HG02798 (cell line): ENCODE data around the gene SPDYE18.
"Not testable (repeated sequence)": the region's sequence is repeated elsewhere in the genome, so short reads cannot be mapped to it uniquely, and the experiment has no call there.

Experiments used
- ATAC-seq: cut with Tn5 transposase; IDR thresholded peaks from one replicate; pipeline ENCODE4 v1.9.1; 2021; ENCODE audit warnings: mild to moderate bottlenecking; ENCODE audit not compliant: unreplicated experiment, poor library complexity

The SPDYE18 gene

DNA sequence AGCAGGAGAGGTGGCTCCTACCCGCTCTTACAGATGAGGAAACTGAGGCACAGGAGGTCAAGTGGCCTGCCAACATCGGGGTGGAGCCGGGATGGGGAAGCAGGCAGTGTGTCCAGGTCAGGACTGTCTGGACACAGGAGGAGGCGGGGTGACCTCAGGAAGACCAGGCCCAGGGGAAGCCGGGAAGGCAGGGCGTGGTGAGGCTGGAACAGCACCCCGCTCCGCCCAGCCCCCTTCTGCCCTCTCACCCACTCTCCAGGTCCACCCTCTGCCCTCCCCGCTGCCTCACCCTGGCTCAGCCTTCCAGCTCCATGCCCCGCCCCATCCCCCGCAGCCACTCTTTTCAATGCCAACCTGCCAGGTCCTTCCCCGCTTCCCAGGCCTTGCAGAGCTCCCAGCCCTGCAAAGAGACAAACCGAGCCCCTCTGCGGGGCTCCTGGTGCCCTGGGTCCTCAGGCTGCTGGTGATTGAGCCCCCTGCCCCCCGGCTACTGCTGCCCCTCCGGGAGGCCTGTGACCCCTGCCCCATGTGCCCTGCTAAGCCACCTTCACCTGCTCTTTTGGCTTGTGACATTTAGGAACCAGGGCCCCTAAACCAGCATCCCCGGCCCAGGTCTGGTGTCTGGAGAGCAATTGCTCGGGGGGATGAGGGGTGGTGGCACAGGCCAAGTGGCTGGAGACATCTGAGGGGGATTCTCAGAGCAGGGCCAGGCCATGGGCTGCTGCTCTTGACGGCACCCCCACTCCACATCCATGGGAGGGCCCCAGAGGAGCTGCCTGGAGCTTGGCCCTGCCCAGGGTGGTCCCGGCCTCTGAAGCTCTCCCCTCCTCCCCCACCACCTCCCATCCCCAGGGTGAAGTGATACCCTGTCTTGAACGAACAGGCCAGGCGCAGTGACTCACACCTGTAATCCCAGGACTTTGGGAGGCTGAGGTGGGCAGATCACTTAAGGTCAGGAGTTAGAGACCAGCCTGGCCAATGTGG, 55.9 kb downstream of the SPDYE18 start:
- ATAC-seq, result not testable (repeated sequence)

DNA sequence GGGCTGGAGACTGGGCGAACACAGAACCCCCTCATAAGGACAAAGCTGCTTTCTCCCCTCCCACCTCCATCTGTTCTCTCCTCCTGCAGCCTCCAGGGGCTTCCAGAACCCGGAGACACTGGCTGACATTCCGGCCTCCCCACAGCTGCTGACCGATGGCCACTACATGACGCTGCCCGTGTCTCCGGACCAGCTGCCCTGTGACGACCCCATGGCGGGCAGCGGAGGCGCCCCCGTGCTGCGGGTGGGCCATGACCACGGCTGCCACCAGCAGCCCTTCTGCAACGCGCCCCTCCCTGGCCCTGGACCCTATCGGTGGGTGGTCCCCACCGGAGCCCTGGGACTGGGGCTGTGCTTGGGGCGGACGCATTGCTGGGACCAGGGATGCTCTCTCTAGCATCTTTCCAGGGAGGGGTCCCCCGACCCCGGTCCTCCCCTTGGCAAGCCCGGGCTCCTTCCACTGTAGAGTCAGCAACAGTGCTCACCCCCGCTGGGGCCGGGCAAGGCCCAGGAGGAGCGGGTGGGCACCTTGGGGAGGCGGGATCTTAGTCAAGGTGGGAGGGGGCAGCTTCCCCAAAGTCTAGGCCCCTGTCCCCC, 56.8 kb downstream of the SPDYE18 start:
- ATAC-seq, result not testable (repeated sequence)

DNA sequence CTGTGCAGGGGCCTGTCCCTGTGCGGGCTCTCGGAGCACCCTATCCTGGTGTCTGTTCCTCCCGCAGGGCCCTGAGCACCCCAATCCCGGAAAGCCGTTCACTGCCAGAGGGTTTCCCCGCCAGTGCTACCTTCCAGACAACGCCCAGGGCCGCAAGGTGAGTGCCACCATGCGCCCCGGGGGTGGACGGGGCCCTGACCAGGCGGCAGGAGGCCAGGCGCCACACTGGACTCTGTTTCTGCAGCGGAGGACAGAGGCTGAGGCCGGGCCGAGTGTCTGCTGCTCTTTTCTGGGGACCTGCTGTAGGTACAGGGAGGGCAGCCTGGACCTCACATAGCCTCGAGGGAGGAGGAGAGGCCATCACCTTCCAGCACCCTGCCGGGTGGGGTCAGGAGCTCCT, 58.2 kb downstream of the SPDYE18 start:
- not testable (repeated sequence) for ATAC-seq

DNA sequence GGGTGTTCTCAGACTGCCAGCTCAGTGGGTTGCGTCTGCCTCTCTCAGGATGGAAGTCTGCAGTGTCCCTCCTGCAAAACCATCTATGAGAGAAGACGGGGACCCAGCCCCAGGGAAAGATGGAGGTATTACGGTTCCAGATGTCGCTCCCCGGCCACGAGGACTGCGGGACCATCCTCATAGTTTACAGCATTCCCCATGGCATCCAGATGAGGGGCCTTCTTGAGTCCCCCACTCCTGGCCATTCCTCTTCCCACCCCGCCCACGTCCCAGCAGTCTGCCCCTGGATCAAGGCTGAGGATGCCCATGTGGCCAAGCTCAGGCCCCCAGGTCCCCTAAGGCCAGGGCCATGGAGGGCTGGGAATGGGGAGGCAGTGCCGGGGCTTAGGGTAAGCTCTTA, 59.1 kb downstream of the SPDYE18 start:
- not testable (repeated sequence) for ATAC-seq

DNA sequence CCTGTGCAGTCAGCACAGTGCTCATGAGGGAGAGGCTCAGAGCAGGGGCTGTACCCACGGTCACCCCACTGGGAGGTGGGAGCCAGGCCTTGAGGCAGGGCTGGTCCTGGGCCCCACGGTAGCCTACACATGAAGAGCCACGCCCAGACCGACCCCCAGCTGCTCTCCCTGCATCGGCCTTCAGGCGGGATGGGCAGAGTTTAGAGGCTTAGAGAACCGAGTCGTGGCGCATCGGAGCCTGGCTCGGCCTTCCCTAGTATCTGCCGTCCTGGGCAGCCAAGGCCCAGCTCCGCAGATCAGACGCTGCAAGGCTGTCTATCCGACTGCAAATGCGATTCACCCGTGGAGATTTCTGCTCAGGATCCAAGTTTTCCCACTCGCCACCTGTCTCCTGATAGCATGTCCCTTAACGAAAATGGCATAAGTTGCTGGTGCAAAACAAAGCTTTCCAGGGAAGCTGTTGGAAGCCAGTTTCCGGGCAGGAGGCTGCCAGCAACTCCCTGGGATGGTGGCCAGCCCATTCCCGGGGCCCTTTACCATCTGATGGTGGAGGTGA, 59.6 kb downstream of the SPDYE18 start:
- ATAC-seq, result not testable (repeated sequence)

DNA sequence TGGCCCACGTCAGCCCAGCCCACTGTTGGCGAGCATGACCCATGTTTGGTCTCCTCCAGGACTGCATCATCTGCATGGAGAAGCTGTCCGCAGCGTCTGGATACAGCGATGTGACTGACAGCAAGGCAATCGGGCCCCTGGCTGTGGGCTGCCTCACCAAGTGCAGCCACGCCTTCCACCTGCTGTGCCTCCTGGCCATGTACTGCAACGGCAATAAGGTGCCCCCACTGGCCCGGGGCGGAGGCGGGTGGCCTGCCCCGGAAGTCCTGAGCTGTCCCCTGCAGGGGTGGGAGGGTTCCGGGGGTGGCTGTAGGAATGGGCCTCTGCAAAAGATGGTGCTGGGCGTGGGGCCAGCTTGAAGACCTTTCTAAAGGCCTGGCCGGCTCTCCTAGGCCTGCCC, 60.3 kb downstream of the SPDYE18 start:
- ATAC-seq, result not testable (repeated sequence)
